Measurements from ENCODE around the gene ITIH6. TPM values are rescaled to one million over a fixed set of nuclear protein-coding genes. Genes with fewer than 3 reads are reported as not detected.

Gene ITIH6
- polyA plus RNA-seq, 1 donor from 2014 or later = not detected

GRCh38 chrX:54825716-54826438, 27.8 kb upstream of the ITIH6 start:
- Histone ChIP-seq H3K36me3 (ENCODE audit: insufficient read depth, low read length) (no peaks in the 10 kb centered on the region), H3F3A (ENCODE audit: insufficient read depth, low read length, poor library complexity, severe bottlenecking) (no peaks in the 10 kb centered on the region), H4K20me1 (ENCODE audit: insufficient read depth) (no peaks in the 10 kb centered on the region), H3K9me3 (ENCODE audit: low read length) (no peaks in the 10 kb centered on the region), H2AFZ (ENCODE audit: low read depth, low read length) (no peak overlapping the region), H3K4me2 (ENCODE audit: low read length) (no peak overlapping the region), H3K79me2 (replicated peaks; ENCODE audit: insufficient read depth, low read length) (no peaks in the 10 kb centered on the region), H3K27ac (ENCODE audit: low read length) (no peak overlapping the region), H3K27me3 (ENCODE audit: insufficient read depth, low read depth, low read length) (no peaks in the 10 kb centered on the region), H3K4me3 (ENCODE audit: low read length) (no peak overlapping the region), H3K9ac (ENCODE audit: low read length) (no peak overlapping the region), H3K9me2 (ENCODE audit: insufficient read depth, low read length) (no peaks in the 10 kb centered on the region)
- no peak for TF ChIP-seq TAF1 (IDR thresholded peaks at IDR 0.05; ENCODE audit: low read depth)

DNA sequence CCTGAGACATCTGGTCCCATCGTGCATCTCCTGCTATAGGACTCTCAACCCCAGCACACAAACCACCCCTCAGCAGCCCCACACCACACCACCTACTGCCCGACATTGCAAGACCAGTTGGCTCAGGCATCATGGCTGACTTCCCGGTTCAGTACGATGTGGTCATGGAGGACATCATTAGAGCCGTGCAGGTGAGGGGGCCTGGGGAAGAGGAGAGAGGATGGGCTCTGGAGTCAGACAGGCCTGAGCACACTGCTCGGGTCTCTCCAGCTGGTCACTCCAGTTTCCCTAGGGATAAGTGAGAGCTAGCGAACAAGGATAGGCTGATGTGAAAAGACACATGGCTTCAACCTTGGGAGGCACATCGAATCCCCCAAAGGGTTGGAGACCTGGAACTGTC, 26.7 kb upstream of the ITIH6 start:
- H3K9me3 ChIP-seq (ENCODE audit: low read length) = no peaks in the 10 kb centered on the region
- H4K20me1 ChIP-seq (ENCODE audit: insufficient read depth) = no peaks in the 10 kb centered on the region
- no peaks in the 10 kb centered on the region for H3K27me3 ChIP-seq (ENCODE audit: insufficient read depth, low read depth, low read length)
- H3K27ac ChIP-seq (ENCODE audit: low read length) = no peak overlapping the region
- H3K9me2 ChIP-seq (ENCODE audit: insufficient read depth, low read length) = no peaks in the 10 kb centered on the region
- no peaks in the 10 kb centered on the region for H3K36me3 ChIP-seq (ENCODE audit: insufficient read depth, low read length)
- H3K9ac ChIP-seq (ENCODE audit: low read length) = no peak overlapping the region
- no peak overlapping the region for H3K4me3 ChIP-seq (ENCODE audit: low read length)
- H2AFZ ChIP-seq (ENCODE audit: low read depth, low read length) = no peak overlapping the region
- no peaks in the 10 kb centered on the region for H3K79me2 ChIP-seq (replicated peaks; ENCODE audit: insufficient read depth, low read length)
- TF ChIP-seq SMC3 (conservative IDR thresholded peaks at IDR 0.05; ENCODE audit: poor library complexity) (no peak), CTCF (IDR thresholded peaks at IDR 0.05; ENCODE audit: poor library complexity, severe bottlenecking) (no peak), POLR2AphosphoS5 (IDR thresholded peaks at IDR 0.05) (no peak), TAF1 (IDR thresholded peaks at IDR 0.05; ENCODE audit: low read depth) (no peak), EZH2 (IDR thresholded peaks at IDR 0.05; ENCODE audit: borderline replicate concordance, insufficient read depth, low read length, poor library complexity, severe bottlenecking) (no peak), EP300 (conservative IDR thresholded peaks at IDR 0.05; ENCODE audit: poor library complexity, severe bottlenecking) (no peak), RAD21 (conservative IDR thresholded peaks at IDR 0.05) (no peak), REST (IDR thresholded peaks at IDR 0.05; ENCODE audit: borderline replicate concordance) (no peak), MXI1 (conservative IDR thresholded peaks at IDR 0.05; ENCODE audit: poor library complexity, severe bottlenecking) (no peak)
- H3F3A ChIP-seq (ENCODE audit: insufficient read depth, low read length, poor library complexity, severe bottlenecking) = no peaks in the 10 kb centered on the region
- no peak overlapping the region for H3K4me2 ChIP-seq (ENCODE audit: low read length)
